ENCODE data around the gene CLIC5.

CLIC5 gene

DNA sequence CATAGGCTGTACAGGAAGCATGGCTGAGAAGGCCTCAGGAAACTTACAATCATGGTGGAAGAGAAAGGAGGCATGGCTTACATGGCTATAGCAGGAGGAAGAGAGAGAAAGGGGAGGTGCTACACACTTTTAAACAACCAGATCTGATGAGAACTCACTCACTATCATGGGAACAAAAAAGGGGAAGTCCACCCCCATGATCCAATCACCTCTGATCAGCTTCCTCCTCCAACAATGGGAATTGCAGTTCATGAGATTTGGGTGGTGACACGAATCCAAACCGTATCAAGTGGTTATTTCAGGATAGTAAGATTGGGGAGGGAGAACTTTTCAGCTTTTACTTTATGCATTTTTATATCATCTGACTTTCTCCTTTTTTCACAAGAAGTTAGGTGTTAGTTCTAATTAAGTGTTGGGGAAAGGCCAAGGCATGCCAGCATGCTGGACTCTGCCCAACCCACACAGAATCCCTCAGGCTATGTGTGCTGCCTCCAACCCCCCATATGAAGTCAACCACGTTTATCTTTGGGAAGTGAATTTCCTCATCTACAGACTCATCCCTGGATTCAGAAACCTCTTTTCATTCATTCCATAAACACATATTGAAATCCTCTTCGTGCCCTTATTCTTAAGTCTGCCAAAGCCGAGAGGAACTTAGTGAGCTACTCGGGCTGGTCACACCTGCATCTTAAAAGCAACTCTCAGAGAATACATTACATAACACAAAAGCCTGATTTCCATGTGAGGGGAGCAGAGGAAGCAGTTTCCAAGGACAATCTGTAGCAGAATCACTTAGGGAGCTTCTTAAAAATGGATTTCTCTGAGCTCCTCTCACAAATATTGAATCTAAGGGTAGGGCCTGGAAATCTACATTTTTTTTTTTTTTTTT is 16.7 kb upstream of the CLIC5 start:
- no peak for DNase-seq

DNA sequence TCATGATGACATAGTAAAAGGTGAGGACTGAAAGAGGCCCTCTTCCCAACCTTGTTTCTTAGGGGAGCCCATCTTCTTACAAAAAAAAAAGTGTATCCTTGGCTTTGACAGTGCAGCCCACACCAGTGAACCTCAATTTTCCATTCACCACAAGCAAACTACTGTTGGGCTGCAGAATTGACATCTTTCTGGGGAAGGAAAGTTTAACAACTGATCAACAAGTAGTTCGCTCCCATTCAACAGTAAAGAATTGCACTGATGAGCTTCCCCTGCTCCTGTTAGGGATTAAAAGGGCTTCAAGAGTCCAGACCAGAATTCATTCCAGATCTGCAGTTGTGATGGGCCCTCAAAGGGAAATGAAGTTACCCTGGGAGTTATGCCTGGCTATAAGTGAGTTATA is 13.9 kb upstream of the CLIC5 start:
- no peak for DNase-seq

DNA sequence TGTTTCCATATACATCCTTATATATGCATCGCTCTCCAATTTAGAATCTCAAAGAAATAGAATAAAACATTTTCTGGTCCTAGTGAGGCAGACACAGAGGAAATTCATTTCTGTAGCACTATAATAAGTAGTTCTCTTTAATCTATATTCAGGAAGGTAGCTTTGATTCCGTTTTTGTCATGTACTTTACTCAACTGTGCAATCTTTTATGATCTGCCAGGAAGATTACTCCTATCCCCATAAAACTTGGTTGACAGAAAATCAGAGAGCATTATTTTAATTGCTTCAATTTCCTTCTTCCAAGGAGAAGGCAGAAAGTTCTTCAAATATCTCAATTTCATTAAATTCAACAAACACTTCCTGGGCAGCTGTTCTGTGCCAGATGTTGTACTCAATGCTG is 10.6 kb upstream of the CLIC5 start:
- DNase-seq, result no peak

- DNase-seq, result no peak
Observed at GRCh38 chr6:46025573-46025972, 9.9 kb upstream of the CLIC5 start.

DNA sequence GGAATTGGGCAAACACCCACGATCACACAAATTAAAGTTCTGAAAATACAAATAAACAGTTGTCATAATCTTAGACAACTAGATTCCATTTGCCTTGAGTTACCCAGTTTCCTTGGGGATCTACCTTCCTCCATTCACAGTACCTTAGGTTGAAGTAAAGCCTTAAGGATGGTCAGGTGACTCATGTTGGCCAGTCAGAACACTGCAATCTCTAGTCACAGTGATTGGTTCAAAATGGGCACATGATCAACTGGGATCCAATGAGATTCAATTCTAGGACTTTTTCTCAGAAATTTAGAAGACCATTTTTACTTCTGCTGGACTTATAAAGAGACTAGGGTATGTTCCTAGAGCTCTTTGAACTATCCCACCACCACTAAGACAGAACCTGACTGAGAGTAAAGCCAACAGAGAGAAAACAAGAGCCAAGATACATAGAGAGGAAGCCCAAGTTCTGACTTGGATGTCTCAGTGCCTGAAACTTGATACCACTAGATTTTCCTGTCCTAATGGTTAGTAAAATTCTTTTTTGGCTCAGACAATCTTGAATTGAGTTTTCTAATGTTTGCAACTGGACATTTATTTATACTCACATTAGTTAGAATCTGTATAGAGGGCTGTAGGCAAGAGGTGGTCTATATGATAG is 8.6 kb upstream of the CLIC5 start:
- DNase-seq, result no peak

DNA sequence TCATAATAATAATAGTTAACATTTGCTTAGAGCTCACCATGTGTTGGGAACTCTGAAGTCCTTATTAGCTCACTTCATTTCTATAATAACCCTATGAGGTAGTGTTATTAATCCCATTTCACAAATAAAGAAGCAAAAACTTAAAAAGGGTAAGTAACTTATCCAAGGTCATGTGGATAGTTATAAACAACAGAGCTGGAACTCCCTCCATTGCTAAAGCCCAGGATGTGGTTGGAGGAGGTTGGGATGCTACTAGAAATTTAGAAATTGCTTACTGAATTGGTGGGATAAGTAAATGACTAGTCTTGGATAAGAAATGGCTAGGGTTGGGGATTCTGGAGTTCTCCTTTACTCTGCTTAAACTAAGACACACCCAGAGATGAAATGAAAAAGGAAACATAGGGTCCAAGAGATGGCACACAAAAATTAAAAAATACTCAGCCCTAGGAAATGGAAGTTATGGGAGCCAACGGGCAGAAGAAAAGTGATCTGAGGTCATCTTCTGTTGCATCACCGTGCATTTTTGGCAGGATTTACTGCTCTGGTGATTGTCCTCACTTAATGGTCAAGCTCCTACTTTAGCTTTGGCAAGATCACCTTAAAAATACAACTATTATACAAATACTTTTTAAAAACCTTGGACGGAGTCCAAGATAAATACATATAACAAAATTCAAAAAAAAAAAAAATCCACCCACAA is 7.7 kb upstream of the CLIC5 start:
- no peak for DNase-seq

- no peak for DNase-seq
Observed at GRCh38 chr6:46022106-46022948, 6.7 kb upstream of the CLIC5 start.

DNA sequence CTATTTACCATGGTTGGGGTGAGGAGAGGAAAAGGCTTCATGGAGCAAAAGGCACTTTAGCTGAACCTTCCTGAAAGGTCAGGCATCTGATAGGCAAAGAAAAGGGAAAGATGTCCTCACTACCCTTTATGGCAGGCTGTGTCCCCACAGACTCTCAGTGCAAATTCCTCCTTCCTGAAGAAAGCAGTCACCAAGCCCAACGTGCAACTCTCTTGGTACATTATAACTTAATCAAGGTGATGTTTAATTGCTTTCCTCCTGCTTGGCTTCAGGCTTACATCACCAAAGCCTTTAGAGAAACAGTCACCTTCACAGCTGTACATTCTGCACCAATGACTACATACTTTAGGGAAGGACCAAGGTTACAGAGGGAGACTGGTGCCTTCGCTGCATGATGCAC is 2.1 kb upstream of the CLIC5 start:
- no peak for DNase-seq

DNA sequence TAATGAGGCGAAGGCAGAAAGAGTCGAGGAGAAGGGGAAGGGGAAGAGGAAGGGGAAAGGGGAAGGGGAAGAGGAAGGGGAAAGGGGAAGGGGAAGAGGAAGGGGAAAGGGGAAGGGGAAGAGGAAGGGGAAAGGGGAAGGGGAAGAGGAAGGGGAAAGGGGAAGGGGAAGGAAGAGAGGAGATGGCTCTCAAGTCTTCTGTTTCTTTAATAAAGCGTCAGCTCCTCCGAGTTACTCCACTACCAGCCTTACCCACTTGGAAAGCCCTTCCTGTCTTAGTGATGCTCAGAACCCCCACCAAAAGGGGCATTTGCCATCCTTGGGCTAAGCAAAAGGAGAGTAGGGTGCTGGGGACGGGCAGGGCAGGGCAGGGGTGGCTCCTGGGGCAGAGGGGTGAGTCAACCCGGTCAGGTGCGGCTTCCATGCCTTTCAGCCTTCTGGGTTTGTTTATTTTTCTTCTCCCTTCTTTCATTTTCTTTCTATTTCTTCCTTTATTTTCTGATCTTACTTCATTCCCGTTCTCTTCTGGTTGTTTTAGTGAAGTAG is 476 bp upstream of the CLIC5 start:
- no peak for DNase-seq

DNA sequence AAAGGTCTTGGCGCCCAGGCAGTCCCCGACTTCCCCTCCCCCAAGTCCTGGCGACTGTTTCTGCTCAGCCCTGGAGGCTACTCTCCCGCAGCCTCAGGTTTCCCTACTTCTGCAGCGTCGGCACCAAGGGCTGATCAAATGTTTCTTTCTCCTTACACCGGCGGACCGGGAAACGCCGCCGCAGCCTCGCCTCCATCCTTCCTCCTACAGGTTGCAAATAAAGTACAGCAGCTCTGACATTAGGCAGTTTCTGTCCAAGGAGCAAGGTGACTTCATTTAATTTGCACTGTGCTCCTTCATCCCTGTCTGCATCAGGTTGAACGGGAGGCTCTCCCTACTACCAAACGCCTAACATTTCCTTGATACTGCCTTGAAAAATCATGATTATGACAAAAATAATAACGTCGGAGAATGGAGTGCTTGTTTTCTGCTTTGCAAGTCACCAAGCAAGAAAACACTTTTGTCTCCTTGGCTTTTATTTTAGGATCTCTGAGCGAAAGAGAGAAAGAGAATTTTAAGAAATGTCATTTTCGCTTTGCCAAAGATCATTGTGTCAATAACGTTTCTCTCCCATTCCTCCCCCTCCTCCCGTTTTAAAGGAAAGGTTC is 1.0 kb downstream of the CLIC5 start:
- DNase-seq, result no peak

DNA sequence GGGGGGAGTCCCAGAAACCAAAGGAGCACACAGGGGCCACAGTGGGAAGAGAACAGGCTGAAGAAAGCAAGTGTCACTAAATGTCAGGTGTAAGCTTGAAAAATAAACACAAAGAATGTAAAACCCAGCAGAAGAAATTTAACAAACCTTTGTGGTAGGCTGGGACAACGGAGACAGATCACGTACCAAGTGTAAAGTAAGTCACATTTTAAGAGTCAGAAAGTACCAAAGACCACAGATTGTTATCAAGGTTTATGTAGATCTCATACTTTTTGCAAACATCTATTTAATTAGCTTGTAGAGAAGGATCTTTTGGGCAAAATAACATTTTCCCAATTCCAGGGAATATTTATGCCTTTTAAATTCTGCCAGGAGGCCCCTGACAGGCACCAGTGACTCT is 1.6 kb downstream of the CLIC5 start:
- no peak for DNase-seq

GRCh38 chr6:46013639-46014038 is 2.0 kb downstream of the CLIC5 start:
- no peak for DNase-seq

DNA sequence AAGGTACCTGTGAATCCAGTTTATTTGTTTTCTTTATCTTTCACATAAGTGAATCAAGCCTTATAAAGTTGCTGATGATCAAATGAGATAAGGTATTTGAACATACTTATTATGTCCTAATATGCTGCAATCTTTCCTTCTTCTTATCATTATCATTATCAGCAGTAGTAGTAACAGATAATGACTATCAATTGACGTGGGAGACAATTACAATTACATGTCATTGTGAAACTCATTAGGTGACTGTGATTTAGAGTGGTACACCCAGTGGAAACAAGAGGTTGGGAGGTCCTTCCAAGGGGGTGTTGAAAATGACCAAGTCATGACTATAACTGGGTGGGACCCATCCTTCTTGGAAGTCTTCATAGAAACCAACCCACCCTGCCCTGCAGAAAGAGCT is 2.8 kb downstream of the CLIC5 start:
- DNase-seq, result no peak

- DNase-seq, result no peak
Observed at GRCh38 chr6:46011188-46012085, 4.2 kb downstream of the CLIC5 start.

DNA sequence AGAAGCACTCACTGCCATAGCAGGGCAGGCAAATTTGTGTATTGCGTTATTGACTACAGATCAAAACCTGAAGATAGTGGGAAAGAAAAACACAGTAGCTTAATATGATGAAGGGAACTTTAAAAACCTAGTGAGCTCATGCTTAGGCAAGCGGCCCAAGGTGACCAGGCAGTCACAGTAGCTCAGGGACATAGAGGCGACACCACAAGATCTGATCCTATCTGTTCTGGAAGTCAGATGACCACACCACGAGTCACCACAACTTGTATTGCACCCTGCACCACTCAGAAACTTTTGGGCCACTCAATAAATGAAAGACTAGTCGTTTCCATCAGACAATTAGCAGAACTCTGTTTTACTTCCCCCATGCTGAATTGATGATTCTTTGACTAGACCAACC is 4.9 kb downstream of the CLIC5 start:
- DNase-seq, result no peak

- DNase-seq, result no peak
Observed at GRCh38 chr6:46010270-46010669, 5.4 kb downstream of the CLIC5 start.

GRCh38 chr6:46002264-46002663 is 13.4 kb downstream of the CLIC5 start:
- DNase-seq, result no peak

DNA sequence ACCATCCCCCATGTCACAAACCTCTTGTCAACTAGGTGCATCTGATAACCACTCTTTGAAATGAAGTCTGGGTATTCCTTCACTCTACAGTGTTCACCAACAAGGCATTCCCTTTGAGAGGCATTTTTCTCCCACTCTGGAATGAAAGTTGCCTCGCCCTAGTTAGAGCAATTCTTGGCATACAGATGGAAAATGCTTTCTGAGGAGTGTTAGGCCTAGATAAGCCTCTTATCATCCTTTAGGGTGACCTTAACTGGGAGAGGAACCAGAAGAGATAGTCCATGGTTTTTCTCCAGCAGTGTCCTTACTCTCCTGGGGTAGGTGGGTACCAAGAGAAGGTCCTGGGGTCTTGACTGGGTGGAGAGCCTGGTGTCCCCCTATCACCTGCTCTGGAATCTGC is 14.8 kb downstream of the CLIC5 start:
- DNase-seq, result no peak

- no peak for DNase-seq
Observed at GRCh38 chr6:45998524-45998923, 17.1 kb downstream of the CLIC5 start.

DNA sequence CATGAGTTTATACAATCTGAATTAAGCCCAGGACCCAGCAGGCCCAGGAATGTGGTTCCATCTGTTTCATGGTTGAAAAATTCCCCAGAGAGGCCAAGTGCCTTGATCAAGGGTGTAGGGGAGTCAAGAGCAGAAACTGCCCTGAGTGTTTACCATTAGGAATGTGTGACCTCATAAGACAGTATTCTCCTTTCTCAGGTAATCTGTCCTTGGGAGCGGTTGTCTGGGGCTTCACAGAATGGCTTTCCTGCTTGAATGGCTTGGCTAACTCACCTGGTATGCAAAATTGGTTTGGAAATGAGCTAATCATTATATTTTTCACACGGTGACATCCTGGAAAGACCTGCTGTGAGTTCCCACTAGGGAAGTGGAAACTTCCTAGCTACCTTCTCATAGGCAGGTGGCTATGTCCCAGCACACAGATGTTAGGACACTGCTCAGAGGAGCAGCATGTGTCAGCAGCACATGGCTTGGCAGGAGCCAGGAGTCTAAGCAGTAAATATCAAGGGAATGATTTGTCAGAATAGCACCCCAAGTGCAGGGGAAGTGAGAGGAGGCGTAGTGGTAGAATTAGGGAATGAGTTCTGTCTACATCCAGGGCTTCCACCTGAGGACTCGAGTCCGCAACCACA is 17.7 kb downstream of the CLIC5 start:
- DNase-seq, result no peak

DNA sequence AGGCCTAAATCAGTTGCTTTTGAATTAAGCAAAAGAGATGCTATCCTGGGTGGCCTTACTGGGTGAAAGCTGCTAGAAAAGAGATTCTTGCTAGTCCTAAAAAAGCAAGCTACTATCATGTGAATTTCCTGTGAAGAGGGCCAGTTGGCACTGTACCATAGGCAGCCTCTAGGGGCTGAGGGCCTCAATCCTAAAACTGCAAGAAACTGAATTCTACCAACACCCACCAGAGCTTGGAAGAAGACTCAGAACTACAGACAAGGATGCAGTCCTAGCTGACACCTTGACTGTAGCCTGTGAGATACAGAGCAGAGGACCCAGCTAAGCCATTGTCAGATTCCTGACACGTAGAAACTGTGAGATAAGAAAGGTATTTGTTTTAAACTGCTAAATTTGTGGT is 24.5 kb downstream of the CLIC5 start:
- no peak for DNase-seq

All from SIG-M5 (cell line).